ENCODE measurements around the gene RBM26.

Gene RBM26

DNA sequence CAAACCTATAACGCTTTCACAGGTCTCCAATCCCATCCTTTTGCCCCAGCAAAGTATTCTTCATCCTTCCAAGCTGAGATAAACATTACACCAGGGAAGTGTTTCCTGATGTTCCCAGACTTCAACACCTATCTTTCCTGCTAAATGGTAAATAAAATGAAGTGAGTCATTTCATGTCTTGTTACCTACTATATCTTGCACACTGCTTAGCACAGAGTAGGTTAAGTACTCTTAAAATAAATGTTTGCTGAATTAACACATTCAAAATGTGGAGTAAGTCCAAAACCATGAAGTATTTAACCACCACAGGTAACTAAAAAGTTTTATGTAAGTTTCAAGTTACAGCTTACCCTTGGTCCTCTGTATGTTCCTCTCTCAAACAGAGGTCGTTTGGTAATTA is 3.4 kb downstream of the RBM26 start:
- Histone ChIP-seq H3K36me3 (ENCODE audit: control insufficient read depth in 2 of 2, insufficient read depth in 2 of 2, low read length in 2 of 2) (no peaks in the 10 kb centered on the region), H3K4me3 (ENCODE audit: low read length in 2 of 2) (no peak overlapping the region), H3K27me3 (ENCODE audit: control insufficient read depth in 1 of 2, insufficient read depth in 2 of 2, low read length in 2 of 2) (no peaks in the 10 kb centered on the region), H3K9ac (ENCODE audit: low read length in 2 of 2) (no peak overlapping the region), H3K4me1 (ENCODE audit: control insufficient read depth, insufficient read depth, low read length) (peaks cover 20% of the 10 kb centered on the region), H3K9me3 (ENCODE audit: control insufficient read depth in 2 of 2, low read length in 2 of 2) (no peaks in the 10 kb centered on the region), H3K27ac (ENCODE audit: low read length) (no peak overlapping the region)

DNA sequence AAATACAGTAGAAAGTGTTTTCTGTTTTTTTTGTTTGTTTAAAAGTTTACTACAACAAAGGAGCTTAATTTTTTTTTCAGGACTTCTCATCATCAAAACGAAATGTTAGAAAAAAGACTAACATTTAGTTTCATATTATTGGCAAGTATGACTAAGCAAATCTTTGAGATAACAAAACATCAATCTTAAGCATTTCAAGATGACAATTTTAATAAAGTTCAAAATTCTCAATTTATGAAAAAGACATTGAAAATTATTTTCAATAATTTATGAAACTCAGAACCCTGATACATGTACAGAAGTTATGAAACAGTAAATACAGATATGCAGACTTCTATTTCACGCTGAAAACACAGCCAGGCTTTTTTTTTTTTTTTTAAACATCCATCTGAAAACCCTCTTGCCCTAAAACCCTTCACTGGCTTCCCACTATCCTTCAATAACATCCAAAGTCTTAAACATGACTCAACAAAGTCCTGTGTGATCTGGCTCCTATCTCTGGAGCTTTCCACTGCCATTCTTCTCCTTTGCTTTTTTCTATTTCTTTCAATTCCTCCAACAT is 3.9 kb downstream of the RBM26 start:
- Histone ChIP-seq H3K27ac (ENCODE audit: low read length) (no peak overlapping the region), H3K4me1 (ENCODE audit: control insufficient read depth, insufficient read depth, low read length) (peaks cover 20% of the 10 kb centered on the region), H3K9ac (ENCODE audit: low read length in 2 of 2) (no peak overlapping the region), H3K36me3 (ENCODE audit: control insufficient read depth in 2 of 2, insufficient read depth in 2 of 2, low read length in 2 of 2) (no peaks in the 10 kb centered on the region), H3K9me3 (ENCODE audit: control insufficient read depth in 2 of 2, low read length in 2 of 2) (no peaks in the 10 kb centered on the region), H3K27me3 (ENCODE audit: control insufficient read depth in 1 of 2, insufficient read depth in 2 of 2, low read length in 2 of 2) (no peaks in the 10 kb centered on the region), H3K4me3 (ENCODE audit: low read length in 2 of 2) (no peak overlapping the region)

DNA sequence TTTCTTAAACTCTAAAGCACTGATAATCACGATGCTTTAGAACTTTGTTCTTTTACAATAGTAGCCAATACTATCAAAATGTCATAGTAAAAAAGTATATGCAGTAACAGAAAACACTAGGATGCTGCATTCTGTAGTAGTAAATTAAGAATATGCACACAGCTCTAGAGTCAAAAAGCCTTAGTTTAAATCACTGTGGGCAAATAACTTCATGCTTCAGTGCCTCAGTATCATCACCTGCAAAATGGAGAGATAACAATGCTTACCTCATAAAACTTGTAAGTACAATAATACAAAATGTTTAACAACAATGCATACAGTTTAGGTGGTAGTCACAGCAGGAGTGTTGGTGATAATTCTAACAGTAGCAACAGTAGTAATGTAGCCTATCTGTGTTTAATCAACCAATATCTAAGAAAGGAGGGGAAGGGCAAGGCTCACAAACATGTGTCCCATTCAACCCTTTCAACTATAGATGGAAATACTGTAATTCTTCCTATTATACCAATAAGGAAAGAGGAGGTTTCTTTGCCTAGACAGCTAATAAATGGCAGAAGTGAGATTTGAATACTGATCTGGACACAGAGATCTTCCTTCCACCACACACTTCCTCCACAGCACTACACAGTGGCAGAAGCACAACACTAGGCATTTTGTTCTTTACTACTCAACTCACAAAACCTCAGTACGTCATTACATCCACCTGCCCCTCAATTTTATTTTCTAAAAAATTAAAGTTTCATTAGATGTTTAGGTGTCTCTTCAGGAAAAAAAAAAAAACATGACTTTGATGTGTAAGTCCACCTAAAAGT is 4.6 kb downstream of the RBM26 start:
- no peak overlapping the region for H3K9ac ChIP-seq (ENCODE audit: low read length in 2 of 2)
- peaks cover 16% of the 10 kb centered on the region for H3K4me1 ChIP-seq (ENCODE audit: control insufficient read depth, insufficient read depth, low read length)
- H3K4me3 ChIP-seq (ENCODE audit: low read length in 2 of 2) = no peak overlapping the region
- no peaks in the 10 kb centered on the region for H3K36me3 ChIP-seq (ENCODE audit: control insufficient read depth in 2 of 2, insufficient read depth in 2 of 2, low read length in 2 of 2)
- no peak overlapping the region for H3K27ac ChIP-seq (ENCODE audit: low read length)
- no peaks in the 10 kb centered on the region for H3K9me3 ChIP-seq (ENCODE audit: control insufficient read depth in 2 of 2, low read length in 2 of 2)
- H3K27me3 ChIP-seq (ENCODE audit: control insufficient read depth in 1 of 2, insufficient read depth in 2 of 2, low read length in 2 of 2) = no peaks in the 10 kb centered on the region

DNA sequence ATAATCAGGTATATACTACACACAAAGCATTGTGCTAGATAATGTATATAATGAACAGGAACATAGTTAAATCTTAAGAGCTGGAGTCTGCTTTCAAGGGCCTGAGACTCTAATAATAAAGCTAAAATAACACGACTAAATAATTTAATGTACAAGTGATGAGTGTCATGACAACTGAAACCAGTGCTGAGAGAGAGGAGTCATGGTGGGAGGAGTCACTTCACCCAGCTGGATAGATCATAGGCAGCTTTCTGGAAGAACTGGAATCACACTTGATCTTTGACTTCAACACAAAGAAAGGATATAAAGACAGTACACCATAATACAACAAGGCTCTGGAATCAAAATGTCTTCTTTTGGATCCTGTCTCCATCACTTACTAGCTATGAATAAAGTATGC is 7.1 kb downstream of the RBM26 start:
- H3K9me3 ChIP-seq (ENCODE audit: control insufficient read depth in 2 of 2, low read length in 2 of 2) = no peaks in the 10 kb centered on the region
- peaks cover 7% of the 10 kb centered on the region for H3K4me1 ChIP-seq (ENCODE audit: control insufficient read depth, insufficient read depth, low read length)
- no peaks in the 10 kb centered on the region for H3K27me3 ChIP-seq (ENCODE audit: control insufficient read depth in 1 of 2, insufficient read depth in 2 of 2, low read length in 2 of 2)
- no peak overlapping the region for H3K4me3 ChIP-seq (ENCODE audit: low read length in 2 of 2)
- H3K27ac ChIP-seq (ENCODE audit: low read length) = no peak overlapping the region
- H3K36me3 ChIP-seq (ENCODE audit: control insufficient read depth in 2 of 2, insufficient read depth in 2 of 2, low read length in 2 of 2) = no peaks in the 10 kb centered on the region
- no peak overlapping the region for H3K9ac ChIP-seq (ENCODE audit: low read length in 2 of 2)

DNA sequence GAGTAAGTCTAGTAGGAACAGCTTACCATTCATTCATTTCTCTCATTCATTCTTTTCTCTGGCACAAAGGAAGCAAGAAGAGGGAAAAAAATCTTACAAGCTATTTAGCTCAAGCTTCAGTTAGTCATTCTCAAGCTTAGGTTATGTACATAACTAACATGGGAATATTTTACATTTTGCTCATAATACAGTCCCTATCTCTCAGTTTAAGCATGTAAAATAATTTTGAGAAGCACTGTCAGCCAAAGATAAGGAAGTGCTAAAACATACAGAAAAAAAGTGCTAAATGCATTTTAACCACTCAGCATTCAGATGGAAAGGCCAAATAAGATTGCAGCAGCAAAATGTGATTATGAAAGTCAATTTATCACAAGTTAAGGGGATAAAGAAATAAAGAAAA is 7.9 kb downstream of the RBM26 start:
- H3K4me1 ChIP-seq (ENCODE audit: control insufficient read depth, insufficient read depth, low read length) = peaks cover 3% of the 10 kb centered on the region
- no peaks in the 10 kb centered on the region for H3K9me3 ChIP-seq (ENCODE audit: control insufficient read depth in 2 of 2, low read length in 2 of 2)
- H3K27me3 ChIP-seq (ENCODE audit: control insufficient read depth in 1 of 2, insufficient read depth in 2 of 2, low read length in 2 of 2) = no peaks in the 10 kb centered on the region
- no peak overlapping the region for H3K9ac ChIP-seq (ENCODE audit: low read length in 2 of 2)
- H3K27ac ChIP-seq (ENCODE audit: low read length) = no peak overlapping the region
- H3K4me3 ChIP-seq (ENCODE audit: low read length in 2 of 2) = no peak overlapping the region
- H3K36me3 ChIP-seq (ENCODE audit: control insufficient read depth in 2 of 2, insufficient read depth in 2 of 2, low read length in 2 of 2) = no peaks in the 10 kb centered on the region

DNA sequence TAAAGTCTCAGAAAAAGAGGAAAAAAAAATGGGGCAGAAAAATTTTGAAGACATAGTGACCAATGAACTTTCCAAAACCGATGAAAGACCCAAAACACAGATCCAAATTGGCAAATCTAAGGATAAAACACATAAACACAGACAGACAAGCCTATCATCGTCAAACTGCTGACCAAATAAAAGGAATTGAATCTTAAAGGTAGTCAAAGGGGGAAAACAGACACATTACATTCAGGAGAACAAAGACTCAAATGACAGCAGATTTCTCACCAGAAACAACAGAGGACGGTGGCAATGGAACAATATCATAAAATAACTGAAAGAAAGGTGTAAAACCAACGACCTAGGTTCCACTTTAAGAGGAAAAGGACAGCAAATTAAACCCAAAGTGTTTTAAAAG is 10.2 kb downstream of the RBM26 start:
- H3K9ac ChIP-seq (ENCODE audit: low read length in 2 of 2) = no peak overlapping the region
- H3K9me3 ChIP-seq (ENCODE audit: control insufficient read depth in 2 of 2, low read length in 2 of 2) = no peaks in the 10 kb centered on the region
- H3K27me3 ChIP-seq (ENCODE audit: control insufficient read depth in 1 of 2, insufficient read depth in 2 of 2, low read length in 2 of 2) = no peaks in the 10 kb centered on the region
- H3K27ac ChIP-seq (ENCODE audit: low read length) = no peak overlapping the region
- peaks cover 4% of the 10 kb centered on the region for H3K4me1 ChIP-seq (ENCODE audit: control insufficient read depth, insufficient read depth, low read length)
- H3K36me3 ChIP-seq (ENCODE audit: control insufficient read depth in 2 of 2, insufficient read depth in 2 of 2, low read length in 2 of 2) = no peaks in the 10 kb centered on the region
- no peak overlapping the region for H3K4me3 ChIP-seq (ENCODE audit: low read length in 2 of 2)

DNA sequence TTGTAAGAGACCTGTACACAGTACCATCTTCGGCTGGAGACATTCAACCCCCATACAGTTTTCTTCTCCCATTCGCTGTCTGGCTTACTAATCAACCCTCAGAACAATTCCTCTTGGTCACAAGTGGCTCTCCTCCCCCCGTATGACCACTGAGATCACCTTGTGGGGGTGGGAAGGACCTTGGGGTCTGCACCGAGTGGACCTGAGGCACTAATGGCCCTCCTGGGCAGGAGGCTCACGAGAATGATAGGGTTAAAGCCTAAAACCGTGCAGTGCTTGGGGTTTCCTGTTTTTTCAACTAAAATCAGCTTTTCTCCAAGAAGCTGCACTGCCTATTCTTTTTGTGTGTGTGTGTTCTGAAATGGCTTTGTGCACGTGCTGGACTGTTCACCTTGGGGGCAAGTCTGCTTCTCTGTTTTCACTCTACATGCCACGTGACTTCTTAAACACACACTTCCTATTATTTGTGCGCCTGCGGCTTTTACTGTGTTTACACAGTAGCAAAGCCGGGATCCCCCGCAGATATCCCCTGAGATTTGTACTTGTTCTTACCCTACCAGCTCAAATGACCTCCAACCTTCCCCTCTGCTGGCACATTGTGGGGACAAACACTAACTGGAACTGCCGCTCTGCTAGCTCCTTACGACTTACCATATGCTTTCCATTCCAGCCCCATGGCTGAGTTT is 12.3 kb downstream of the RBM26 start:
- H3K4me1 ChIP-seq (ENCODE audit: control insufficient read depth, insufficient read depth, low read length) = peaks cover 4% of the 10 kb centered on the region
- no peaks in the 10 kb centered on the region for H3K9me3 ChIP-seq (ENCODE audit: control insufficient read depth in 2 of 2, low read length in 2 of 2)
- H3K4me3 ChIP-seq (ENCODE audit: low read length in 2 of 2) = no peak overlapping the region
- H3K36me3 ChIP-seq (ENCODE audit: control insufficient read depth in 2 of 2, insufficient read depth in 2 of 2, low read length in 2 of 2) = no peaks in the 10 kb centered on the region
- no peak overlapping the region for H3K27ac ChIP-seq (ENCODE audit: low read length)
- no peak overlapping the region for H3K9ac ChIP-seq (ENCODE audit: low read length in 2 of 2)
- no peaks in the 10 kb centered on the region for H3K27me3 ChIP-seq (ENCODE audit: control insufficient read depth in 1 of 2, insufficient read depth in 2 of 2, low read length in 2 of 2)

DNA sequence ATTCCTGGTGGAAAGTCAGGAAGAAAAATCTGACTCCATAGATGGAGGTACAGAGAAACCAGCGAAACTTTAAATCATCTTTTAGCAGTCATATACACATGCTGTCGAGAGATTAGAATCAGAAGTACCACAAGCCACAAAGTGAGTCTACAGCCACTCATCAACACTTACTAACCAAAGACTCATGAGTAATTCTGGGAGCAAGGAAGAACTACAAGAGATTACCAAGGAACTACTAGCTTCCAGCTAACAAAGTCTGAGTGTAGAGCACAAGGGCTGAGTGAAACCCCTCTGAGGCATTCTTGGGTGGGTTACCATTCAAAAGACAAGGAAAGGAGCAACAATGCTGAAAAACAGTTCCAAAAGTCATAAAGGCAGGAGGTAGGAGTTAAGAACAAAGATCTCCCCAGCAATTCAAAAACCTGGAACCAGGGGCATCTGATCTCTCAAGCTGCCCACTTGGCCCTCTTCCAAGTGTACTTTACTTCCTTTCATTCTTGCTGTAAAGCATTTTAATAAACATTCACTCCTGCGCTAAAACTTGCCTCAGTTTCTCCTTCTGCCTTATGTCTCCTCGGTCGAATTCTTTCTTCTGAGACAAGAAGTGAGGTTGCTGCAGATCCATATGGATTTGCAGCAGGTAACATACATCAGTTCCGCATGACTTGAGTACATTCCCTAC is 13.0 kb downstream of the RBM26 start:
- Histone ChIP-seq H3K4me1 (ENCODE audit: control insufficient read depth, insufficient read depth, low read length) (peaks cover 4% of the 10 kb centered on the region), H3K27me3 (ENCODE audit: control insufficient read depth in 1 of 2, insufficient read depth in 2 of 2, low read length in 2 of 2) (no peaks in the 10 kb centered on the region), H3K9ac (ENCODE audit: low read length in 2 of 2) (no peak overlapping the region), H3K27ac (ENCODE audit: low read length) (no peak overlapping the region), H3K9me3 (ENCODE audit: control insufficient read depth in 2 of 2, low read length in 2 of 2) (no peaks in the 10 kb centered on the region), H3K36me3 (ENCODE audit: control insufficient read depth in 2 of 2, insufficient read depth in 2 of 2, low read length in 2 of 2) (no peaks in the 10 kb centered on the region), H3K4me3 (ENCODE audit: low read length in 2 of 2) (no peak overlapping the region)

DNA sequence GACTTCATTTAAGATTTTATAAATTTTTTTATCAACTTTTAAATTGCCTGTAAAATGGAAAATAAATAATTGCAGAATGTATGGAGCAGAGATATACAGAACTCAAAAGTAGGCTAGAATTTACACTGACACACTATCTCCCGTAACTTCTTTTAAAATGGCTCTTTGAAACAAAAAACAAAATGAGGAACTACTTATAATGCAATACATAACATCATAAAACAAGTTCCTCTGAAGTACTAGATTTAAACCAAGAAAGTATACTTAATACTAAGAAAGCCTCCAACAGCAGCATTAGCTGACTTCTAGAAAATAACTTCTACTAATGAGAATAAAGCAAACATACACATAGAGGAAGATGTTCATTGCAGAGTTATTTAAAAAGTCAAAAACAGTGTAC is 17.0 kb downstream of the RBM26 start:
- Histone ChIP-seq H3K4me3 (ENCODE audit: low read length in 2 of 2) (no peak overlapping the region), H3K4me1 (ENCODE audit: control insufficient read depth, insufficient read depth, low read length) (peaks cover 4% of the 10 kb centered on the region), H3K27ac (ENCODE audit: low read length) (no peak overlapping the region), H3K36me3 (ENCODE audit: control insufficient read depth in 2 of 2, insufficient read depth in 2 of 2, low read length in 2 of 2) (no peaks in the 10 kb centered on the region), H3K9ac (ENCODE audit: low read length in 2 of 2) (no peak overlapping the region), H3K9me3 (ENCODE audit: control insufficient read depth in 2 of 2, low read length in 2 of 2) (no peaks in the 10 kb centered on the region), H3K27me3 (ENCODE audit: control insufficient read depth in 1 of 2, insufficient read depth in 2 of 2, low read length in 2 of 2) (no peaks in the 10 kb centered on the region)

DNA sequence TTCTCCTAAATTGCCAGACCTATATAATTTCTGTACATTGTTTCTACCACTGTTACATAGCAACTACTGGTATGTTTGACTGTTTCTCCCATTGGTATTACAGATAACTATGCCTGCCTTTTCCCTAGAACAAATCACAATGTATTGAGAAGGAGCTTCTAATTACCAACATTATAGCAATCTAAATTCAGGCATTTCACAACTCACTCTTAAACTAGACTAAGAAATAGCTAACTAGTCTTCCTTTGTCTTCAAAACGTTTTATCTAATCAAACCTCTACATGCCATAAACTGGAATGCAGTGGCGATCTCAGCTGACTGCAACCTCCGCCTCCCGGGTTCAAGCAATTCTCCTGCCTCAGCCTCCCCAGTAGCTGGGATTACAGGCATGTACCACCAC is 18.2 kb downstream of the RBM26 start:
- Histone ChIP-seq H3K9me3 (ENCODE audit: control insufficient read depth in 2 of 2, low read length in 2 of 2) (no peaks in the 10 kb centered on the region), H3K36me3 (ENCODE audit: control insufficient read depth in 2 of 2, insufficient read depth in 2 of 2, low read length in 2 of 2) (no peaks in the 10 kb centered on the region), H3K4me1 (ENCODE audit: control insufficient read depth, insufficient read depth, low read length) (peaks cover under 1% of the 10 kb centered on the region), H3K9ac (ENCODE audit: low read length in 2 of 2) (no peak overlapping the region), H3K4me3 (ENCODE audit: low read length in 2 of 2) (no peak overlapping the region), H3K27me3 (ENCODE audit: control insufficient read depth in 1 of 2, insufficient read depth in 2 of 2, low read length in 2 of 2) (no peaks in the 10 kb centered on the region), H3K27ac (ENCODE audit: low read length) (no peak overlapping the region)
